SK-N-SH treated with all-trans-retinoic acid at 6 μM for 48 hours (cell line): ENCODE measurements around the gene ALDH3B2.

Experiments
- CSDC2 ChIP-seq: fragments of 250-450 bp; sonication (Bioruptor Pico); IDR thresholded peaks from 2 replicates; pipeline ENCODE4 v1.5.0; 2020; ENCODE audit warnings: mild to moderate bottlenecking, moderate library complexity
- RARB ChIP-seq: fragments of 250-450 bp; sonication (Bioruptor Pico); IDR thresholded peaks from 2 replicates; pipeline ENCODE4 v1.8.0; 2021; ENCODE audit warnings: mild to moderate bottlenecking, moderate library complexity
- ZFP3 ChIP-seq: fragments of 250-450 bp; sonication (Bioruptor Pico); IDR thresholded peaks from 2 replicates; pipeline ENCODE4 v1.5.0; 2020; ENCODE audit warnings: mild to moderate bottlenecking, moderate library complexity
- ZNF8 ChIP-seq: fragments of 450-650 bp; formaldehyde crosslinking; IDR thresholded peaks from 2 replicates; pipeline ENCODE4 v1.5.0; 2020; ENCODE audit warnings: mild to moderate bottlenecking, moderate library complexity
- TF ChIP-seq, protein P1 (sequence below): fragments of 250-450 bp; sonication (Bioruptor Pico); IDR thresholded peaks from 2 replicates; pipeline ENCODE4 v1.8.0; 2020; ENCODE audit warnings: mild to moderate bottlenecking, moderate library complexity, borderline replicate concordance

GRCh38 chr11:67626970-67627369, 47.5 kb downstream of the ALDH3B2 start:
- TF ChIP-seq CSDC2 = no peak
- no peak for TF ChIP-seq ZNF8 (CRISPR knock-in tag)
- no peak for TF ChIP-seq ZFP3 (CRISPR knock-in tag)
- TF ChIP-seq, protein P1, sequence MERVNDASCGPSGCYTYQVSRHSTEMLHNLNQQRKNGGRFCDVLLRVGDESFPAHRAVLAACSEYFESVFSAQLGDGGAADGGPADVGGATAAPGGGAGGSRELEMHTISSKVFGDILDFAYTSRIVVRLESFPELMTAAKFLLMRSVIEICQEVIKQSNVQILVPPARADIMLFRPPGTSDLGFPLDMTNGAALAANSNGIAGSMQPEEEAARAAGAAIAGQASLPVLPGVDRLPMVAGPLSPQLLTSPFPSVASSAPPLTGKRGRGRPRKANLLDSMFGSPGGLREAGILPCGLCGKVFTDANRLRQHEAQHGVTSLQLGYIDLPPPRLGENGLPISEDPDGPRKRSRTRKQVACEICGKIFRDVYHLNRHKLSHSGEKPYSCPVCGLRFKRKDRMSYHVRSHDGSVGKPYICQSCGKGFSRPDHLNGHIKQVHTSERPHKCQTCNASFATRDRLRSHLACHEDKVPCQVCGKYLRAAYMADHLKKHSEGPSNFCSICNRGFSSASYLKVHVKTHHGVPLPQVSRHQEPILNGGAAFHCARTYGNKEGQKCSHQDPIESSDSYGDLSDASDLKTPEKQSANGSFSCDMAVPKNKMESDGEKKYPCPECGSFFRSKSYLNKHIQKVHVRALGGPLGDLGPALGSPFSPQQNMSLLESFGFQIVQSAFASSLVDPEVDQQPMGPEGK (CRISPR knock-in tag) = no peak
- no peak for TF ChIP-seq RARB (CRISPR knock-in tag)
